ENCODE measurements around the gene TAOK2.

DNA sequence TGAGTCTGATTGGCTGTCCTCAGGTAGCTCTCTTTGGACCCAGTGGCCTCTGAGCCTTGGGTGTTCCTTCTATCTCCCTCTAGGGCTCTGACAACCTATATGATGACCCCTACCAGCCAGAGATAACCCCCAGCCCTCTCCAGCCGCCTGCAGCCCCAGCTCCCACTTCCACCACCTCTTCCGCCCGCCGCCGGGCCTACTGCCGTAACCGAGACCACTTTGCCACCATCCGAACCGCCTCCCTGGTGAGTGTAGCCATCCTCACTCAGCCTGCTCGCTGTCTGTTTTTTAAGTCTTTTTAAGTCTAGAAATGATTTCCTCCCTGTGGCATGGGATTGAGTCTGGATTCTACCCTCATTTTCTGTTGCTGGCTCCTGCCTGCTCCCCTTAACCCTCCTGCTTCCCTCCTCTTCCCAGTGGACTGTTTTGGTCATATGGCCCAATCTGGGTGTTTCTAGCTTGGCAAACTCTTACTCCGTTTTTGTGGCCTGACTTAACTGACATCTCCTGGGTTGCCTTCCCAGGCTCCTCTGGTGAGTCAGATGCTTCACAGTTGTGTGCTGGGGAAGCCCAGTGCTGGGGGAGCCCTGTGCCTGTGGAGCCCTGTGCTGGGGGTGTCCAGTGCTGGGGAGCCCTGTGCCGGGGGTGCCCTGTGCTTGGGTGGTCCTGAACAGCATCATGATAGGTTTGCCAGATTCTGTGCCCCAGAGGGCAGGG, 9.9 kb downstream of the TAOK2 start:
- TF ChIP-seq EZH2phosphoT487 (IDR thresholded peaks at IDR 0.05; ENCODE audit: insufficient read depth, low read depth) (no peak), EZH2 (IDR thresholded peaks at IDR 0.05; ENCODE audit: insufficient read depth, poor library complexity, severe bottlenecking) (no peak)

Measured in GM23248 (cell line).